GM21737 (cell line): ENCODE results near the gene TPPP2.
A peak's percentile ranks its signal among the peaks of the same experiment; 100 is the strongest.
"Not testable (repeated sequence)": the region's sequence is repeated elsewhere in the genome, so short reads cannot be mapped to it uniquely, and the experiment has no call there.

Experiments used
- ATAC-seq: cut with Tn5 transposase; IDR thresholded peaks from one replicate; pipeline ENCODE4 v1.9.1; 2021; ENCODE audit warnings: mild to moderate bottlenecking, moderate library complexity; ENCODE audit not compliant: unreplicated experiment

Gene TPPP2

GRCh38 chr14:21029917-21030316 lies at the start of gene TPPP2:
TSS of gene TPPP2 (plus strand) at chr14:21030217. CDS start at chr14:21030582, 365 bp downstream.
- no peak for ATAC-seq

- no peak for ATAC-seq
Observed at GRCh38 chr14:20980906-20981305, 49.1 kb upstream of the TPPP2 start.

- no peak for ATAC-seq
Observed at GRCh38 chr14:20982646-20983369, 47.2 kb upstream of the TPPP2 start.

GRCh38 chr14:20985650-20986049 lies 44.4 kb upstream of the TPPP2 start:
- not testable (repeated sequence) for ATAC-seq

GRCh38 chr14:20986811-20987210 lies 43.2 kb upstream of the TPPP2 start:
- no peak for ATAC-seq

- no peak for ATAC-seq
Observed at GRCh38 chr14:20988717-20989470, 41.1 kb upstream of the TPPP2 start.

- no peak for ATAC-seq
Observed at GRCh38 chr14:20989471-20989786, 40.6 kb upstream of the TPPP2 start.

GRCh38 chr14:20989787-20990600 lies 40.0 kb upstream of the TPPP2 start, which contains the start of gene METTL17:
TSS of gene METTL17 (plus strand) at chr14:20989980. CDS start at chr14:20990003, 23 bp downstream.
- peak; percentile 93 for ATAC-seq

GRCh38 chr14:20996521-20996920 lies 33.5 kb upstream of the TPPP2 start:
- no peak for ATAC-seq

GRCh38 chr14:20997115-20997514 lies 32.9 kb upstream of the TPPP2 start:
- no peak for ATAC-seq

GRCh38 chr14:20997564-20997963 lies 32.5 kb upstream of the TPPP2 start:
- ATAC-seq, result no peak

GRCh38 chr14:20998139-20998538 lies 31.9 kb upstream of the TPPP2 start:
- ATAC-seq, result no peak

- ATAC-seq, result no peak
Observed at GRCh38 chr14:20998674-20999366, 31.2 kb upstream of the TPPP2 start, which contains the start of gene SLC39A2. TSS of gene SLC39A2 (plus strand) at chr14:20999293. CDS start at chr14:20999447, 154 bp downstream.

GRCh38 chr14:20999591-20999990 lies 30.4 kb upstream of the TPPP2 start:
- ATAC-seq, result no peak

GRCh38 chr14:21001218-21001617 lies 28.8 kb upstream of the TPPP2 start:
- ATAC-seq, result no peak

- ATAC-seq, result no peak
Observed at GRCh38 chr14:21003788-21004346, 26.1 kb upstream of the TPPP2 start.

GRCh38 chr14:21009721-21010120 lies 20.3 kb upstream of the TPPP2 start:
- not testable (repeated sequence) for ATAC-seq

GRCh38 chr14:21011136-21011535 lies 18.9 kb upstream of the TPPP2 start:
- no peak for ATAC-seq

- ATAC-seq, result no peak
Observed at GRCh38 chr14:21014761-21015190, 15.2 kb upstream of the TPPP2 start.

GRCh38 chr14:21015312-21015711 lies 14.7 kb upstream of the TPPP2 start:
- no peak for ATAC-seq
